HG03354 (cell line): ENCODE data around the gene IL11.

Experiments used
- ATAC-seq: cut with Tn5 transposase; IDR thresholded peaks from one replicate; pipeline ENCODE4 v1.9.1; 2021; ENCODE audit warnings: mild to moderate bottlenecking; ENCODE audit not compliant: unreplicated experiment, poor library complexity, severe bottlenecking

The IL11 gene

DNA sequence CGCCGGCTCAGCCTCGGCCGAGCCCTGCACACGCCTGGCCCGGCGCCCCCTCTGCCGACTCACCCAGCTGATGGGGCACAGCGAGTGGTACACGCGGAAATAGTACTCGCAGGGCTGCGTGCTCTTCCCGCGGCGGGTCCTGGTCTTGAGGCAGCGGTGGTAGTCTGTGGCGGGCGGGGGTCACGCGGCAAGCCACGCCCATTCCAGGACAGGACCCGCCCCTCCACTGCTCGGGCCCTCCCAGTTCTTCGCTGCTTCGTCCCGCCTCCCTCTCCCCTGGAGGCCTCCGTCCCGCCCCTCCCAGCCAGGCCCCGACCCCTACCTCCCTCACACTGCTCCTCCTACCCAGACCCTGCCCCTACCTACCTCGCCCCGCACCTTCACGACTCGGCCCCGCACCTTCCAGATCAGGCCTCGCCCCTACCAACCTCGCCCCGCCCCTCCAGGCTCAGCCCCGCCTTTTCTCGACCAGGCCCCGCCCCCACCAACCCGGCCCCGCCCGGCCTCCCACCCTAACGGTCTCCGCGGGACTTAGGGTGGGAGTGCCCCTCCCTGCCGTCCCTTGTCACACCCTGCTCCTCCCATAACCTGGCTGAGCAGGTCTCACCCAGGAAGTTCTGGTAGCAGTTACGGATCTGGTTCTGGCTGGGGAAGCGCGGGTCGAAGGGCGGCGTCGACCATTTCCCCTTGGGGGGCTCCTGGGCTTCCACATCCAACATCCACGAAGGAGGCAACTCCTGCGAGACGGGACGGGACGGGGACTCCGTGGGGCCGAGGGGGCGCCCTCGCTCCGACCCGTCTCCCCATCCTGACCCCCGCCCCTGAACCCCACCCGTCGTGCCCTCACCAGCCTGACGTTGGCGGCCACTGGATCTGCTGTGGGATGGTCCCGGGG, 16.2 kb downstream of the IL11 start:
- ATAC-seq: no peak

GRCh38 chr19:55353356-55353802, 16.9 kb downstream of the IL11 start:
- no peak for ATAC-seq

DNA sequence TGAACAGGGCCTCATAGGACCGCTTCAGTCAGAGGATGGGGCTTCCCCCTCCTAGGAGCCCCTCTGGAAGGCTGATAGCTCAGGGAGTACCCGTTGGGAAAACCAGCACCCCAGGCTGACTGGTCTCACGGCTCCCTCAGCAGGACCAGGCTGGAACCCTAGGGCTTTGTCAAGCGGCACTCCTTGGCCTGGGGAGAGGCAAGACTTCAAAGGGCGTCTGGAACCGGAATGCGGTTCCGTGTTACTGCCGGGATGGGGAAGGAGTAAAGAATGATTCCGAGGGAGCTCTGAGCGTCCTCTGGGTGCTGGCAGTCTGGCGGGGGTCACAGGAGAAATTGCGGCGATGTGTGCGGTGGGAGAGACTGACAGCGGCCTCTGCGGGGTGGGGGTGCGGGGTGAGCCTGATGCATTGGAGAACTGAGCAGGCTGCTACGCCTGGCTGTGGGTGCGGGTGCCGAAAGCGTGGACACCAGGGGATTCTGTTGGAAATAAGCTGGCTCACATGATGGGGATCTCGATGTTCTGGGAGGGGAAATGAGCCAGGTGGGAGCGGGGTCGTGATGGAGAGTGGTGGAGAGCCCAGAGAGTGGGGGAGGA, 17.6 kb downstream of the IL11 start:
- ATAC-seq: no peak

DNA sequence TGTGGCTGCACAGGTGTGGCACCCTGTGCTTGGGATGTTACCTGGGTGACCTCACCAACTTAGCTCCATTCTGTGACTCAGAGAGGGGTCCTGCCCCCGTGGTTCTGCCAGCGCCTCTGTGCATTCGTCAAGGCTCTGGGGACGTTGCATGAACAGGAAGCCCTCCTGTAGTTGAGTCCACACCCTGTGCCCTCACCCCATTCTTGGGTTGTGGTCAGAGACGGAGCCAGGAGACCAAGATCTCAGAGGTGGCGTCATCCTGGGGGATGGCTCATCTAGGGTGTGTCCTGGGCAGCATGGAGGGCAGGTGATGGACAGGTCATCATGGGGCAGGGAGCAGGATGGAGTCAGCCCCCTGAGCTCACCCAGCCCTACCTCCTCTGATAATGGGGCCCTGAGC, 18.2 kb downstream of the IL11 start:
- no peak for ATAC-seq

DNA sequence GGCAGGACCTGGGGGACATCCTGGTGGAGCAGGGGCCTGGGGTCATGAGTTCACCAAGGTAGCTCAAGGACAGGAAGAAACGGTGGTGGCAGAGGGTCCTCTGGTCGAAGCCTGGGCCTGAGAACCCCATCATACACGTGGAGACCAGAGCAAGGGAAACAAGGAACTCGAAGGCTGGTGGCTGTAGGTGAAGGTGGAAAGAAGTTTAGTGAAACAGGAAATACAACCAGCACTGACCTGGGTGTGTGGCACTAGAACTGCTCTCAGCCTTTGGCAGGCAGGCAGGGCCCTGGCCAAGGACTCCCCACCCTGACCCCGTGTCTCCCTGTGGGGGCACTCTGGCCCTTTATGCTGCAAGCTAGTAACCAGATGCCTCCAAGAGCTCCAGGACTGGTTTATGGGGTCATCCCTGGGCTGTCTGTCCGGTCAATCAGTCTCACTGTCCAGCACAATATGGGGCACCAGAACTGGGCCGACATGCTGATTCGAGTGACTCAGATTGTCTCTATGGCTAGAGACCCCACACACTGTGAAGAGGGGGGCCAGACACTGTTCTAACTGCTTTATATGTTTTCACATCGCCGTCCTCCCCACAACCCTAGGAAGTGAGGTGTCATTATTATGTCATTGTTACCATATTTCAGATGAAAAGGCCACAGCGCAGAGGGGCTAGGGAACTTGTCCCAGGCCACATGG, 19.5 kb downstream of the IL11 start:
- no peak for ATAC-seq

DNA sequence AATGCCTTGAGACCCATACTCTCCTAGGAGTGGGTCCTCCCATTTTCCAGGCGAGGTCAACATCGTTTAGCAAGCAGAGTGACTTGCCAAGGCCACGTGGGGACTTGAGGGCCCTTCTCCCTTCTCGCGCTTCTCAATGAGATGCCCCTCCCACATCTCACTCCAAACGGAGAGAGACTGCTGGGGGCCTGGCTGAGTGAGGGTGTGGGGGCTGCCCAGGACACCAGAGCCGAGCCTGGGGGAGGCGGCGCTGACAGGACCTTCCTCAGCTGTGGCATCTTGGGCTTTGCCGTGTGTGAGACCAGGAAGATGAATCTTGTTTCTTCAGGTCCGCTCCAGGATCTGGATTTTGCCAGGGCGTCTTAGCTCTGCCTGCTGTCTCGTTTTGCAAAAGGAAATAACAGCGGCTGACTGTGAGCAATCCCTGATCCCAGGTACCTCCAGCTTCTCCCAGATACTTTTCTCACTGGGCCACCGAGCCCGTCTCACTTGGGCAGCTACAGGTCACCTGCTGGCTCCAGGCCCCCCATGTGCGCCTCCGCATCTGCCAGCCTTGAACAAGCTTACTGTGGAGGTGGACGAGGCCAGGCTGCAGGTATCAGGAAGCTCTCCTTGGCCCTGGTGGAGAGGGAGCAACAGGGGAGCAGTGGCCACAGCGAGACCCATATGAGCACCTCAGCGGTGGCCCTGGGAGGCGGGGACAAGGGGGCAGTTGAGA, 21.8 kb downstream of the IL11 start:
- ATAC-seq: no peak

- no peak for ATAC-seq
Observed at GRCh38 chr19:55347442-55348009, 22.7 kb downstream of the IL11 start.

DNA sequence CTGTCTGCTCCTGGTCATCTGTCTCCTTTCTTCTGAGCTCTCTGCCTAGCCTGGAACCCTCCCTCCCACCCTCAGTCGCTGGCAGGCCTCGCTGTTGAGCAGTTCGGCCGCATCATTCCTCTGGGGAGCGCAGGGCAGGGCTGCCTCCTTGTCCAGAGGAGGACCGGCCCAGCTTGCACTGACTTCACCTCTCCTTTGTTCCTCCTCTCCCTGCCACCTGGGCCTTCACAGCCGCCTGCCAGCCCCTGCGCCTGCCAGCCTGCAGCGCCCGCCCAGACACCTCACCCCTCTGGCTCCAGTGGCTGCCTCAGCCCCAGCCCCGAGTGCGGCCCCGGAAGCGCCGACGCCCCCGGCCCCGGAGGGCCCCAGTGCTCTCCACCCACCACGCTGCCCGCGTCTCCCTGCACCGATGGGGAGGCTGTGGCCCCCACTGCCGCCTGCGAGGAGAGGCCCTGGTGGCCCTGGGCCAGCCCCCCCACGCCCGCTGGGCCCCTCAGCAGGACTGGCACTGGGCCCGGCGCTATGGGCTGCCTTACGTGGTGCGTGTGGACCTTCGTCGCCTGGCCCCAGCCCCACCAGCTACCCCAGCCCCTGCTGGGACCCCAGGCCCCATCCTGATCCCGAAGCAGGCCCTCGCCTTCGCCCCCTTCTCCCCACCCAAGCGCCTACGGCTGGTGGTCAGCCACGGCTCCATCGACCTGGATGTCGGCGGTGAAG, 23.4 kb downstream of the IL11 start:
- no peak for ATAC-seq

DNA sequence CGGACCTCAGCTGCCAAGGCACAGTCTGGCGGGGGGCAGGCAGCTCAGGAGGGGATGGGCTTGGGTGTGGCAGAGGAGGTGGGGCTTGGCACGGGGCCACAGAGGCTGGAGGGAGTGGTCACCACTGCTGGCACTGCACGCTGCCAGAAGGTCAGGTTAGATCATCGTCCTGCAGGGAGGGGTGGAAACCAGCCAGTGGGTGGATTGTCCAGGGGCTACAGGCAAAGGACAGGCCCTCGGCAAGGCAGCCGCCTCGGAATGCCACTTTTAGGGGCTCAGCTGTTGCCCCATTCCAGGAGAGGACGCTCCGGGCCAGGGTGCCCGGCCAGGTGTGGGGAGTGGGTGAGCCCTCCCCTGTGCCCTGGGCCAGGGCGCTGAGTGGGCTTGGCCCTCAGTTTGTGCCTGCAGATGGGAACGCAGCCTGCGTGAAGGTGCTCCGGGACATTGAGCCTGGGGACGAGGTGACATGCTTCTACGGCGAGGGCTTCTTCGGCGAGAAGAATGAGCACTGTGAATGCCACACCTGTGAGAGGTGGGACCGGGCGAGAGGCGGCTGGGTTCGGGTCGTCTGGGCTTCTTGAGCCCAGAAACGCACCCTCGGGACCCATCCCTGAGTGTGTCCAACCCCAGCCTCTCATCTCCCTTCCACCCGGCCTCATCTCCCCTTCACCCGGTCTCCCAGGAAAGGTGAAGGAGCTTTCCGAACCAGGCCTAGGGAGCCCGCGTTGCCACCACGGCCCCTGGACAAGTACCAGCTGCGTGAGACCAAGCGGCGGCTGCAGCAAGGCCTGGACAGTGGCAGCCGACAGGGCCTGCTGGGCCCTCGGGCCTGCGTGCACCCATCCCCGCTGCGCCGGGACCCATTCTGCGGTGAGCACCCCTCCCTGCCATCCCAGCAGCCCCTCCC, 24.2 kb downstream of the IL11 start:
- no peak for ATAC-seq

DNA sequence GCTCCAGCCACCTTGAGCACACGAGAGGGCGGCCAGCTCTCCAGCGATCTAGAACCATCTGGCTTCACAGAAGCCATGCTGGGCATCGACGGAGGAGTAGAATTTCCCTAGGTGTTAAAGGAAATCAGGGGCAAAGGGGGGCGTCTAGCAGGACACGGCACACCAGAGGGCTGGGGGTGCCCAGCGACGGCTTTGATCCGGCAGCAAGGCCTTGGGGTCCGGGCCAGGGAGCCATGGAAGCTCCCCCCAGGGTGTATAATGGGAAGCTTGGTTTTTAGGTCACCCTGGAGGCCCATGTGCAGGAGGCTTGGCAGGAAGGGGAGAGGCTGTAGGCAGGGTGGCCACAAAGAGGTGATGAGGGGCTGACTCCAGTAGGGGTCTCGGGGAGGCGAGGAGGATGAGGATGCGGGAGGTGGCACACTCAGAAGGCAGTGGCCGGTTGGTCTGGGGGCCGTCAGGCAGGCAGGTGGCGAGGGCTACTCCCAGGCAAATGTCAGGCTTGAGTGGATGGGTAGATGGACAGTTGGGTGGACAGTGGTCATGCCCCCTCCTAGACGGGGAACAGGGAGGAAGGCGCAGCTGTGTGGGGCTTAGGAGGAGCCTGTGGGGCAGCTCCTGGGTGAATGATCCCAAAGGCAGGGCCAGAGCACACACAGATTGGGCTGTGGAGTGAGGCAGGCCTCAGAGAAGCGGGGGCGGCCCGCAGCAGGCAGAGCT, 25.0 kb downstream of the IL11 start:
- ATAC-seq: no peak

- ATAC-seq: no peak
Observed at GRCh38 chr19:55344444-55344843, 25.8 kb downstream of the IL11 start.

DNA sequence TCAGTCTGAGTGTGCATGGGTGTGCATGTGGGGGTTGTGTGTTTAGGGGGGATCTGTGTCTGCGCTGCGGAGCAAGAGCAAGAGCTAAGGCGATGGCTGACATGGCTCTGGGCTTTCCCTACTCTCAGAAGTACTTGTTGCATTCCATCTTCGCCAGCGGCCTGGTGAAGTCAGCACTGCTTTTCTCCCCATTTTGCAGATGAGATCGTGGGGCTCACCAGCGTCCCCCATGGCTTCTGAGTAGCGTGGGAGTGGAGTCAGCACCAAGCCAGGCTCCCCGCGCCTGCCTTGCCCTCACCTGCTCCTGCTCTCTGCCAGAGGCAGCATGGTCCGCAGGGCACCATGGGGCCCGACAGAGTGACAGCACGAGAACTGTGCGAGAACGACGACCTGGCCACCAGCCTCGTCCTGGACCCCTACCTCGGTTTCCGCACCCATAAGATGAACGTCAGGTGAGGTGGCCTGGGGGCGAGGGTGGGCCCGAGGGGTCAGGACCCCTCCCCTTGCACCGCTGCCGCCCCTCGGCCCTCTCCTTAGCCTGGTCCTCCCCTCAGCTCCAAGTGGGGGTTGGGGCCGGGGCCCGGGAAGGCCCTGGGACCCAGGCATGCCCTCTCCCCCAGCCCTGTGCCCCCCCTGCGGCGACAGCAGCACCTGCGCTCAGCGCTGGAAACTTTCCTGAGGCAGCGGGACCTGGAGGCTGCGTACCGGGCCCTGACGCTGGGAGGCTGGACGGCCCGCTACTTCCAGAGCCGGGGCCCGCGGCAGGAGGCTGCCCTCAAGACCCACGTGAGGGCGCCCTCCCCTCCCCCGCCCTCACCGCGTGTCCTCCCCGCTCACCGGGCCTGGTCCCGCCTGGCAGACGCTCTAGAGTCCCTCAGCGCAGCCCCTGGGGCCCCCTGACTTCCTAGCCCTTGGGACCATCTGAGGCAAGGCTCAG, 28.4 kb downstream of the IL11 start:
- no peak for ATAC-seq

DNA sequence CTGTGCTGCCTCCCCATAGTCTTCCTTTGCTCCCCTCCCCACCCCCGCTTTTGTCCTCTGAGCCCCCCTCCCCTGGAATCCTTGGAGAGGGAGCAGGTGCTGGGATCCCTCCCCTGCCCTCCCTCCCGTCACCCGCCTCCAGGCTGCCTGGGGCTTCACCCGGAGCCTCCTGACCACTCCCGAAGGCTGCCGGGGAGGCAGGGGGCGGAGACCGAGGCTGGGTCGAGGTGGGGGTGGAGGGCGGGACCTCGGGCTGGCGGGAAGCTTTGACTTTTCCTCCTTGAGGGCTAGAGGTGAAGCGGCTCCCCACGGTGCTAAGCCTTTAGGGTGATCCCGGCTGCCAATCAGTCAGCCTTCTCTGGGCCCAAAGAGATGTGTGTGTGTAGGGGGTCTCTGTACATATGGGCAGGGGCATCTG, 29.1 kb downstream of the IL11 start:
- no peak for ATAC-seq

GRCh38 chr19:55340784-55341147, 29.5 kb downstream of the IL11 start:
- ATAC-seq: no peak

GRCh38 chr19:55339889-55340783, 30.1 kb downstream of the IL11 start:
- ATAC-seq: no peak
